Right atrium auricular region (tissue), 2 donors: ENCODE data around the gene SRPRA. TPM values are rescaled to one million over a fixed set of nuclear protein-coding genes. Genes with fewer than 3 reads are reported as not detected.

Experiments used
- DNase-seq: peaks from one replicate; pipeline ENCODE4 v3.0.0-alpha.2; 2019; ENCODE audit warnings: low spot score
- H3K27ac ChIP-seq, 2 donors: fragments of 200-600 bp; sonication (generic); 1 replicate in 1 of 2; 2 replicates in 1 of 2; pipeline ENCODE4 v1.5.1; 2016 to 2019
- H3K27me3 ChIP-seq, 2 donors: fragments of 200-600 bp; sonication (generic); one replicate each; pipeline versions ENCODE4 v1.5.1 to v1.6.0; 2017 to 2019
- H3K36me3 ChIP-seq: fragments of 200-600 bp; sonication (generic); one replicate; pipeline ENCODE4 v1.5.1; 2016
- H3K4me1 ChIP-seq, 2 donors: fragments of 200-600 bp; sonication (generic); one replicate each; pipeline versions ENCODE4 v1.5.1 to v1.6.0; 2017 to 2019
- H3K4me3 ChIP-seq, 2 donors: fragments of 200-600 bp; sonication (generic); 1 replicate in 1 of 2; 2 replicates in 1 of 2; pipeline ENCODE4 v1.5.1; 2017 to 2019; ENCODE audit warnings: mild to moderate bottlenecking in 1 of 2, moderate library complexity in 1 of 2
- H3K9me3 ChIP-seq, 2 donors: fragments of 200-600 bp; sonication (generic); one replicate each; pipeline ENCODE4 v1.5.1; 2019
- CTCF ChIP-seq, 2 donors: fragments of 200-600 bp; sonication (generic); IDR thresholded peaks; one replicate each; pipeline ENCODE4 v1.5.1; 2019; ENCODE audit warnings: antibody characterized with exemption in 2 of 2
- total RNA-seq, 2 donors: library from RNA; depleted of rRNA; stranded (reverse); fragments of >200 nt; gene quantifications; one replicate each; pipeline ENCODE4 v1.1.0, GENCODE V29; 2016

SRPRA gene
- total RNA-seq, 2 donors from 2014 or later: 70.3 to 91.9 TPM

- H3K27me3 ChIP-seq: no peaks in the 10 kb centered on the region
- no peak overlapping the region for H3K27ac ChIP-seq
- H3K4me1 ChIP-seq: no peaks in the 10 kb centered on the region
- H3K9me3 ChIP-seq: no peaks in the 10 kb centered on the region
- no peak overlapping the region for H3K4me3 ChIP-seq
- no peak for TF ChIP-seq CTCF (IDR thresholded peaks at IDR 0.05)
- no peak for DNase-seq
- peaks cover 10% of the 10 kb centered on the region for H3K36me3 ChIP-seq
Measured at GRCh38 chr11:126225295-126225665, 43.4 kb downstream of the SRPRA start.

GRCh38 chr11:126224647-126225294 is 43.9 kb downstream of the SRPRA start:
- no peak for DNase-seq
- no peak for TF ChIP-seq CTCF (IDR thresholded peaks at IDR 0.05)
- Histone ChIP-seq H3K27ac (no peak overlapping the region), H3K27me3 (no peaks in the 10 kb centered on the region), H3K36me3 (peaks cover 9% of the 10 kb centered on the region), H3K9me3 (no peaks in the 10 kb centered on the region), H3K4me3 (no peak overlapping the region), H3K4me1 (no peaks in the 10 kb centered on the region)

GRCh38 chr11:126219547-126219946 is 49.1 kb downstream of the SRPRA start:
- H3K27ac ChIP-seq: no peak overlapping the region
- DNase-seq: no peak
- no peaks in the 10 kb centered on the region for H3K36me3 ChIP-seq

GRCh38 chr11:126217491-126217890 is 51.2 kb downstream of the SRPRA start:
- no peaks in the 10 kb centered on the region for H3K9me3 ChIP-seq
- H3K36me3 ChIP-seq: no peaks in the 10 kb centered on the region
- H3K4me3 ChIP-seq: no peak overlapping the region
- no peak overlapping the region for H3K27ac ChIP-seq
- no peaks in the 10 kb centered on the region for H3K27me3 ChIP-seq
- H3K4me1 ChIP-seq: peaks cover 0 to 10% of the 10 kb centered on the region in 2 donors
- no peak for DNase-seq
- TF ChIP-seq CTCF (IDR thresholded peaks at IDR 0.05): no peak

More at GRCh38 chr11:126219547-126219946, 49.1 kb downstream of the SRPRA start:
- H3K4me1 ChIP-seq: no peaks in the 10 kb centered on the region
- no peaks in the 10 kb centered on the region for H3K27me3 ChIP-seq
- no peak overlapping the region for H3K4me3 ChIP-seq
- no peak for TF ChIP-seq CTCF (IDR thresholded peaks at IDR 0.05)
- no peaks in the 10 kb centered on the region for H3K9me3 ChIP-seq

GRCh38 chr11:126216526-126217305 is 52.0 kb downstream of the SRPRA start:
- DNase-seq: no peak
- no peak overlapping the region for H3K27ac ChIP-seq
- peaks cover 0 to 14% of the 10 kb centered on the region in 2 donors for H3K4me1 ChIP-seq
- H3K4me3 ChIP-seq: no peak overlapping the region
- H3K36me3 ChIP-seq: no peaks in the 10 kb centered on the region
- TF ChIP-seq CTCF (IDR thresholded peaks at IDR 0.05): no peak
- no peaks in the 10 kb centered on the region for H3K27me3 ChIP-seq
- H3K9me3 ChIP-seq: no peaks in the 10 kb centered on the region
